ENCODE results near the gene EFHD2.
"Not testable (repeated sequence)": the region's sequence is repeated elsewhere in the genome, so short reads cannot be mapped to it uniquely, and the experiment has no call there.

The EFHD2 gene

DNA sequence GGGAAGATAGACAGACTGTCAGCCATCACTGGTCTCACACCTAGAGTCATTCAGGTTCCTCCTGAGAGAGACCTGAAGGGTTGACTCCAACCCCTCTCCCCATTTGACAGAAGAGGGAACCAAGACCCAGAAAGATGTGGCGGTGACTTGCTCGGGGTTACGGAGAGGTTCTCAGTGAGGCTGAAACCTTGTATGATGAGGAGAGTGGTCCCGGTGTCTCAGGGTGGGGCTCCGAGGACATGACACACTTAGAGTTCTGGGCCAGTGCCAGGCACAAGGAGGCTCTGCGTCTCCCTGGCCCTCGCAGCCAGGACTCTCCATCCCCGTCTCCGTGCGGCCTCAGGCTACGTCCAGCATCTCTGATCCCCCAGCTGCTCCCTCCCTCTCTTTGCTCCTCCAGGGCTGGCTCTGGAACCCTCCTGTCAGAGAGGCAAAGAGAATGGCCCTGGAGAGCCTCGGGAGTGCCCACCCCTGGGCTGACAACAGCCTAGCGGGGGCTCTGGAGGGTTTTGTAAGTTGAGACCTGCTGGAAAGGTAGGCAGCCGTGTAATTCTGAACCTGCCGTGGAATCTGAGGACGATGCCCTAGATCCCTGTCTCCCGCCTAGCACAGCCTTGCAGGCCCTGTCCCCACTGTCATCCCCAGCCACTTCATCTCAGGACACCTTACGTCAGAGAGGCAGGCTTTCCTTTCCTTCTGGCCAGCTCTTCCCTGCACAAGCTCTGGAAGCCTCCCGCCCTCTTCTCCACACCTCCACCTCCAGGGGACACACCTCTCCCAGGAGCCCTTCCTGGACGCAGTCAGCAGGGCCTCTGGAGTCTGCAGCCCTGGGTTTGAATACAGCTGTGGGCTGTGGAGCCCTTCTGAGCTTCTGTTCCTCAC lies 4.1 kb downstream of the EFHD2 start:
- DNase-seq: no peak

DNA sequence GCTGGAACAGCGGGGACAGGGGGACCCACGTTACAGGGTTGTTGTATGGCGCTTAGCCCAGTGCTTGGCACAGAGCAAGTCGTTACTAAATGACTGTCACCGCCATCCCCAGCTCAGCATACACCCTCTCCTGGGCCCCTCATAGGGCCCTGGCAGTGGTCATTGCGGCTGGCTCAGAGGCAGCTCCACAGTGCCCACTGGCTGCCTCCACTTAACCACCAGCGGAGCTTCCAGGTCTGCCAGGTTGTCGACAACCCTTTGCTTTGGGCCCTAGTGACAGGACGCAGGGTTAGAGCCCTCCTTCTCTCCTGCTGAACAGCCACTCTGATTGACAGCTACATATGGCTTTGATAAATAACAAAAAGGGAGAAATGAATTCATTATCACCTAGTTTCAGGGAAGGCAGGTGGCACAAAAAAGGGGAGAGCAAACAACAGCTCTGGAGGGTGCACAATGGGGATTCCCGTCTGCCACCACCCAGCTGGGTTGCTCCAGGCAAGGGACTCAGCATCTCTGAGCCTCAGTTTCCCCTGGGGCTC lies 4.8 kb downstream of the EFHD2 start:
- no peak for DNase-seq

DNA sequence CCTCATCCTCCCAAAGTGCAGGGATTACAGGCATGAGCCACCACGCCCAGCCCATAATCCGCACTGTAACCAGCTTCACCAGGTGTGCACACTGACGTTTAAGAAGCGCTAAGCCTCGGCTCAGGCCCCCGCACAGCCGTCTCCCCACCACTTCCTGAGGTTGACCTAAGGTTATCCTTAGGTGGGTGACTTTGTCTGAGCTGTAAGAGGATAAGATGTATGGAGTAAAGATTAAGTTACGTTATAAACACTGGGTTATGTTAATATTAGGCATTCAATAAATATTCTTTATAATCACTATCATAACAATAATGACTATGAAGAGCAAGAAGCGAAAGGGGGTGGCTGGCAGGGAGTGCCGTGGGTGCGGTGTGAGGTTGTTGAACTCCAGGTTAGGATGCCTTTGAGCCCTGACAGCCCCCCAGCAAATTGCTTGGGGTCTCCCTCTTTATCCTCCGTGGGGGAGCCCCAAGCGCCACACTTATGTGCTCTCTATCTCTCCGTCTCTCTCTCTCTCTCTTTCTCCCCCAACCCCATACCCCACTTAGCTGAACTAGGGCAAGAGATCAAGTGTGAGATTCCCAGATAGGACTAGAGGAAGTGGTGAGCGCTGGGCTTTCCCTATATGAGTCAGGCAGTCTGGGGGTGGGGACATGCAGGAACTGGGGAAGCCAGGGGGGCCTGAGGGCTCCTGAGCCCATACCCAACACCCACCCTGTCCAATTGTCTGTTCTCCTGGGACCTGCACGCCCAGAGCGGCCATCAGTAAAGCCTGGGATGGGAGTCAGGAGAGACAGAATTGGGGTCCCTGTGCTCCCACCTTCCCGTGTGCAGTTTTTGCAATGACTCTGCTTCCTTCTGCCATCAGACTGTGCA lies 7.6 kb downstream of the EFHD2 start:
- peak; percentile 78 for DNase-seq

- DNase-seq: no peak
These were observed 9.3 kb downstream of the EFHD2 start for GRCh38 chr1:15418806-15419515.

DNA sequence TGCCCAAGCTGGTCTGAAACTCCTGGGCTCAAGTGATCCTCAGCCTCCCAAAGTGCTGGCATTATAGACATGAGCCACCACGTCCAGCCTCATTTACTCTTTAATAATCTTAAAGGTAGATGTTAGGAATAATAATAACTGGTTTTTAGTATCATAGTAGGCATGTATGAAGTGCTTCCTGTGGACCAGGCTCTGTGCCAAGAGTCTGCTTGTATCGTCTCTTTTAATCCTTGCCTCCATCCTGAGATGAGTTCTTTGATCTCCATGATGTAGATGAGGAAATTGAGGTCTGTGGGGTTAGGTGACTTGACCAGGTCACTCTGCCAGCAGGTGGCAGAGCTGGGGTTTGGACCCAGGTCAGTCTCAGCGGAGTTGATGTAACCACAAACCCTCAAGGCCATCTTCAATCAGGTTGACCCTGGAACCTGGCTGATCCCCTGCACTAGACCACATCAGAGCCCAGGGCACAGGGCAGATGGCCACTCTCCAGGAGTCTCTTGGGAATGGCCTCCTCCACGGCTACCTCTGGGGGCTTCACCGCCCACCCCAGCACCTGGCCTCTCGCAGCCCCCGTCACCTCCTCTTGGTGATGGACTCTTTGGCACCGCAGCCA lies 11.3 kb downstream of the EFHD2 start:
- DNase-seq: no peak

GRCh38 chr1:15422871-15423270 lies 13.2 kb downstream of the EFHD2 start:
- no peak for DNase-seq

DNA sequence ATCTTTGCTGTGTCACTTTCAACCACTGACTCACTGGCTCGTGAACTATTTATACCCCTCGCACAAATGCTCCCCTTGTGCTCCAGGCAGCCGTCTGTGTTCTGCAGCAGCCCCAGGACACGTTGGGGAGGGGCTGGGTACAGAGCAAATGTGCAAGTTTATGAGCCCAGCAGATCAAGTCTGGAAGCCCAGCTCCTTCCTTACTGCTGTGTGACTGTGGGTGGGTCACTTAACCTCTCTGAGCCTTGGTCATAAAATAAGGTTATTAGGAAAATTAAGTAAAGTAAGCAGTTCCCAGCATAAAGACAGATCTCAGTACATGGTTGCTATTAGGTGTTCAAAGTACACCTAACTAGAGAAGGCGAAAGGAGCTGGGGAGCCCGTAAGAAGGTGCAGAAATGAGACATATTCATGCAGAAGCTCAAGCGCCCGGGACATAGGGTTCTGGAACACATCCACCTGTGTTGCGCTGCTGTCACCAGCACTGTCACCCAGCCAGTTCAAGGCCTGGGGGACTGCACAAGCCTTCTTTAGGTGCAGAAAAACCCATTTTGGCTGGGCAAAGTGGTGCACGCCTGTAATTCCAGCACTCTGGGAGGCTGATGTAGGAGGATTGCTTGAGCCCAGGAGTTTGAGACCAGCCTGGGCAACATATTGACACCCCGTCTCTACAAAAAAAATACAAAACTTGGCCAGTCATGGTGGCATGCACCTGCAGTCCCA lies 13.8 kb downstream of the EFHD2 start:
- no peak for DNase-seq

DNA sequence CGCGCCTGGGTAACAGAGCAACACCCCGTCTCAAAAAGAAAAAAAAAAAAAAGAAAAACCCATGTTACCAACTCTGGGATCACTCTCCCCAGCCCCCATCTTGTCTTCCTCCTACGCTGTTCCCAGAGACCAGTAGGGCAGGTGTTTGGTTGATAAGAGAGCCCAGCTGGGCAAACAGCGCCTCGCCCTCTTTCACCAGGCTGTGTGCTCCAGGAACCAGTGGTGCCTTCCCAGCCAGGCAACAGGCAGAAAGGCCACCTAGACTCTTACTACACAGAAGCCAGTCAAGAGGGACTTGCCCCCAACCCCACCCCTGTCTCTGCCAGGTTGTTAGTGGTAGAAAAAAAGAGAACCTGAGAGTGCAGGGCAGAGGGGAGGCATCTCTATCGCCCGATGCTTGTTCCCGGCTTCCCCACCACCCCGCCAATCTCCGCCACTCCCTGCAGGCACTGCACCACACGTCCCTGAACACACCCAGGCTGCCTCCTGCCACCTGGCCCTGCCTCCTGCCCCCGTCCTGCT lies 14.5 kb downstream of the EFHD2 start:
- no peak for DNase-seq

- no peak for DNase-seq
These were observed 15.3 kb downstream of the EFHD2 start for GRCh38 chr1:15424981-15425380.

- no peak for DNase-seq
These were observed 15.8 kb downstream of the EFHD2 start for GRCh38 chr1:15425521-15425920.

DNA sequence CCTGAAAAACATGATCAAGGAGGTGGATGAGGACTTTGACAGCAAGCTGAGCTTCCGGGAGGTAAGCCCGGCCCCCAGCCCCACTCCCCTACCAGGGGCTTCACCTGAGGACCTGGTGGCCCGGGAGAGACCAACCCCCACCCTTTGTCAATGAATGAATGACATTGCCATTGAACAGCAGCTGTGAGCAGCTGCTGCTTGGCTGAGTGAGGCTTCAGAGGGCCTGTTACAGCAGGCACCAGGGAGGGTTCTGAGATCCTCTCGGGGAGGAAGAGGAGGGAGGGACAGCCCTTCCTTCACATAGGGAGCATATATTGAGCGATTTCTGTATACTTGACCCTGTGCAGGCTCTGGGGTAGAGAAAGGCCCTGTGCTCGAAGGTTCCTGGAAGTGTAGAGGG lies 16.3 kb downstream of the EFHD2 start:
- DNase-seq: no peak

GRCh38 chr1:15426492-15427279 lies 17.0 kb downstream of the EFHD2 start:
- DNase-seq: no peak

- DNase-seq: no peak
These were observed 17.6 kb downstream of the EFHD2 start for GRCh38 chr1:15427280-15427666.

DNA sequence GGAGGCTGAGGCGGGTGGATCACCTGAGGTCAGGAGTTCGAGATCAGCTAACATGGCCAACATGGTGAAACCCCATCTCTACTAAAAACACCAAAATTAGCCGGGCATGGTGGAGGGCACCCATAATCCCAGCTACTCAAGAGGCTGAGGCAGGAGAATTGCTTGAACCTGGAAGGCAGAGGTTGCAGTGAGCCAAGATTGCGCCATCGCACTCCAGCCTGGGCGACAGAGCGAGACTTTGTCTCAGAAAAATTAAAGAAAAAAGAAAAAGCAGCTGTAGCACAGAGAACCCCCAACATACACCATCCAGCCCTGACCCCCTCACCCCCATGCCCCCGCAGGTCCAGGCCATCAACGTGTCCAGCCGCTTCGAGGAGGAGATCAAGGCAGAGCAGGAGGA lies 18.6 kb downstream of the EFHD2 start:
- DNase-seq: not testable (repeated sequence)

DNA sequence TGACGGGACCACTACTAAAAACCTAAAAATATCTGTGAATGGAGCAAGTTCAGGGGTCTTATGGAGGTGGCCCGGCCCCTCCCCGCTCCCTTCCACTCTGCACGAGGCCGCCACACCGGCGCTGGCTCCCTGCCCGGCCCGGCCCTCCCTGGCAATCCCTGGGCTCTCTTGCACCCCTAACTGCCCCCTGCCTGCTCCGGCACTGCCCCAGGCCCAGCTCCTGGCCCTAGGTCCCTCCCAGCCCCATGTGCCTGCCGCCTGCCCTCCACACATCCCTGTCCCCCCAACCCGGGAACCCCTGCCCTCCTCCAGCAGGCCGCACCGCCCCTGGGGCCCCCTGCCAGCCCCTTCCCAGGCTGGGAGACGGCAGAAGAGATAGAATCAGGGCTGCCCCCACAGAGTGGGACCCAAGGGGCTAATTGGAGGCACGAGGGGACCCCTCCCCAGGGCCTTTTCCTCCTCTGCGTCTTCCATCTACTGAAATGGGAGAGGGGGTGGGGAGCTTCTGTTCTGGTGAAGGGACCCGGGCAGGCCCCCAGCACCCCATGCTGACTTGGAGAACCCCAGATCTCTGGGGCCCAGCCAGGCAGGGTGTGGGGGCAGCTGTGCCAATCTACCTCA lies 19.2 kb downstream of the EFHD2 start:
- no peak for DNase-seq

DNA sequence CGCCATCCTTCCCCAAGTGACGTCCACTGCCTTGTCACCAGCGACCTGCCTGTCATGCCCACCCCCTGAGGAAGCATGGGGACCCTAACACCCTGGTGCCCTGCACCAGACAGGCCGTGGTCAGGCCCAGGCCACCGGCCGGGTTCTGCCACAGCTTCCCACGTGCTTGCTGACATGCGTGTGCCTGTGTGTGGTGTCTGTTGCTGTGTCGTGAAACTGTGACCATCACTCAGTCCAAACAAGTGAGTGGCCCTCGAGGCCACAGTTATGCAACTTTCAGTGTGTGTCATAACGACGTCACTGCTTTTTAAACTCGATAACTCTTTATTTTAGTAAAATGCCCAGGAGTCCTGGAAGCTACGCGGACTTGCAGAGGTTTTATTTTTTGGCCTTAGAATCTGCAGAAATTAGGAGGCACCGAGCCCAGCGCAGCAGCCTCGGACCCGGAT lies 20.0 kb downstream of the EFHD2 start:
- no peak for DNase-seq

- DNase-seq: peak; percentile 83
These were observed 21.3 kb downstream of the EFHD2 start for GRCh38 chr1:15430787-15431570.

- DNase-seq: no peak
These were observed 21.9 kb downstream of the EFHD2 start for GRCh38 chr1:15431571-15431948.

GRCh38 chr1:15432324-15432723 lies 22.6 kb downstream of the EFHD2 start:
- no peak for DNase-seq
